ENCODE data around the gene IL1R1.

IL1R1 gene

DNA sequence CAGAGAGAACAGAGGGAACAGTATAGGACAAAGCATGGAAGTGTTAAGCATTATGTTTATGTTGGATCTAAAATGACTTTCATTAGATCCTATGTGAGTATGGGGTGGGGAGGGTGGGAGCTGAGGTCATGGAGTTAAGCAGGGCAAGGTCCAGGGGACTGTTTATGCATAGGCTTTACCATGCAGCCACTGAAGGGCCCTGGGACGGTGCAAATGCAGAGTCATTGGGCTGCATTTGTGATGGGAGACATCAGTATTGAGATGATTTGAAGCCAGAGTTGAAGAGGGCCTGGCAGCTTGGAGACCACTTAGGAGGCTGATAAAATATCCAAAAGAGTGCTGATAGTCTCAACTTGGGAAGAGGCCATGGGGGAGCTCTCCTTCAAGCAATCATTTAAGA lies 66.9 kb downstream of the IL1R1 start:
- no peak for TF ChIP-seq CTCF (IDR thresholded peaks at IDR 0.05; ENCODE audit: low read depth, low read length)
- no peak for DNase-seq (ENCODE audit: low read depth, low spot score)
- in situ Hi-C loops (cut with HindIII; ENCODE audit: low sequenced_read_pairs): no loop called here
- no peak overlapping the region for H3K4me3 ChIP-seq (ENCODE audit: low read depth, low read length)

DNA sequence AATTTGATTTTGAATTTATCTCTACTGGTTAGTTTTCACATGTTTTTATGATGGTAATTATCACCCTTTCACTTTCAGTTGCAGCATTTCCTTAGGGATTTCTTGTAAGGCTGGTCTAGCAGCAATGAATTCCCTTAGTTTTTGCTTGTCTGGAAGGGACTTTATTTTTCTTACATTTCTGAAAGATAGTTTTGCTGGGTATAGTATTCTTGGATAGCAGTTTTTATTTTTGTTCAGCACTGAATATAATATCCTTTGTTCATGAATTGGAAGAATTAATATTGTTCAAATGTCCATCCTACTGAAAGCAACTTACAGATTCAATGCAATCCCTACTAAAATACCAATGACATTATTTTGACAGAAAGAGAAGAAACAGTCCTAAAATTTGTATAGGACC lies 74.5 kb downstream of the IL1R1 start:
- in situ Hi-C loops (cut with HindIII; ENCODE audit: low sequenced_read_pairs): no loop called here
- no peak for DNase-seq (ENCODE audit: low read depth, low spot score)
- H3K4me3 ChIP-seq (ENCODE audit: low read depth, low read length): no peak overlapping the region
- no peak for TF ChIP-seq CTCF (IDR thresholded peaks at IDR 0.05; ENCODE audit: low read depth, low read length)

GRCh38 chr2:102224824-102225739 lies 82.5 kb downstream of the IL1R1 start:
- TF ChIP-seq CTCF (IDR thresholded peaks at IDR 0.05; ENCODE audit: low read depth, low read length): no peak
- no peak for DNase-seq (ENCODE audit: low read depth, low spot score)
- no peak overlapping the region for H3K4me3 ChIP-seq (ENCODE audit: low read depth, low read length)
- in situ Hi-C loops (cut with HindIII; ENCODE audit: low sequenced_read_pairs): no loop called here

DNA sequence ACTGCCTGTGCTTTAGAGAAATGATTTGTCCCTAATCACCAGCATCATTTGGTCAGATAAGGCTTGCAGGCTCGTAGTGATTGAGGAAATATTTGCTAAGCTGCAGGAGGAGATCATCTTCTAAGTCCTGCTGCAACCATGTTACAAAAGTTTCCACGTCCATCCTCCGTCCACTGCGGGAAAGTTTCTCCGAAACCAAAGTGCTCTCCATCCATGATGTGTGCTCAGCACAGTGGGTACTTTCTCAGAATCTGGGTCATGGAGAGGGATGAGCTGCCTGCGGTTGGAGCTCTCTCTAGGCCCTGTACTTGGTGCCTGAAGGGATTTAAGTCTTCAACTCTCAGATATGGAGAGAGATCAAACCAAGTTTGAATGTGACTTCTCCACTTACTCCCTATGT lies 83.6 kb downstream of the IL1R1 start:
- DNase-seq (ENCODE audit: low read depth, low spot score): no peak
- no peak for TF ChIP-seq CTCF (IDR thresholded peaks at IDR 0.05; ENCODE audit: low read depth, low read length)
- no peak overlapping the region for H3K4me3 ChIP-seq (ENCODE audit: low read depth, low read length)
- in situ Hi-C loops (cut with HindIII; ENCODE audit: low sequenced_read_pairs): no loop called here

GRCh38 chr2:102226612-102227391 lies 84.3 kb downstream of the IL1R1 start:
- in situ Hi-C loops (cut with HindIII; ENCODE audit: low sequenced_read_pairs): no loop called here
- no peak overlapping the region for H3K4me3 ChIP-seq (ENCODE audit: low read depth, low read length)
- TF ChIP-seq CTCF (IDR thresholded peaks at IDR 0.05; ENCODE audit: low read depth, low read length): no peak
- peak; percentile 40 for DNase-seq (ENCODE audit: low read depth, low spot score)

GRCh38 chr2:102229141-102229769 lies 86.7 kb downstream of the IL1R1 start:
- no peak for TF ChIP-seq CTCF (IDR thresholded peaks at IDR 0.05; ENCODE audit: low read depth, low read length)
- in situ Hi-C loops (cut with HindIII; ENCODE audit: low sequenced_read_pairs): no loop called here
- H3K4me3 ChIP-seq (ENCODE audit: low read depth, low read length): no peak overlapping the region
- no peak for DNase-seq (ENCODE audit: low read depth, low spot score)
